ENCODE data around the gene EML6. TPM values are rescaled to one million over a fixed set of nuclear protein-coding genes. Genes with fewer than 3 reads are reported as not detected.
"Not testable (repeated sequence)": the region's sequence is repeated elsewhere in the genome, so short reads cannot be mapped to it uniquely, and the experiment has no call there.

Gene EML6
- total RNA-seq, 4 donors from 2014 or later = 5.9 to 11.0 (median 7.9) TPM

- TF ChIP-seq, protein P1, sequence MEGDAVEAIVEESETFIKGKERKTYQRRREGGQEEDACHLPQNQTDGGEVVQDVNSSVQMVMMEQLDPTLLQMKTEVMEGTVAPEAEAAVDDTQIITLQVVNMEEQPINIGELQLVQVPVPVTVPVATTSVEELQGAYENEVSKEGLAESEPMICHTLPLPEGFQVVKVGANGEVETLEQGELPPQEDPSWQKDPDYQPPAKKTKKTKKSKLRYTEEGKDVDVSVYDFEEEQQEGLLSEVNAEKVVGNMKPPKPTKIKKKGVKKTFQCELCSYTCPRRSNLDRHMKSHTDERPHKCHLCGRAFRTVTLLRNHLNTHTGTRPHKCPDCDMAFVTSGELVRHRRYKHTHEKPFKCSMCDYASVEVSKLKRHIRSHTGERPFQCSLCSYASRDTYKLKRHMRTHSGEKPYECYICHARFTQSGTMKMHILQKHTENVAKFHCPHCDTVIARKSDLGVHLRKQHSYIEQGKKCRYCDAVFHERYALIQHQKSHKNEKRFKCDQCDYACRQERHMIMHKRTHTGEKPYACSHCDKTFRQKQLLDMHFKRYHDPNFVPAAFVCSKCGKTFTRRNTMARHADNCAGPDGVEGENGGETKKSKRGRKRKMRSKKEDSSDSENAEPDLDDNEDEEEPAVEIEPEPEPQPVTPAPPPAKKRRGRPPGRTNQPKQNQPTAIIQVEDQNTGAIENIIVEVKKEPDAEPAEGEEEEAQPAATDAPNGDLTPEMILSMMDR (IDR thresholded peaks at IDR 0.05) = no peak
- no peak for TF ChIP-seq POLR2A (IDR thresholded peaks at IDR 0.05)
- no peak overlapping the region for H3K4me3 ChIP-seq
- DNase-seq = no peak
Observed at GRCh38 chr2:54840559-54841468, 117.4 kb downstream of the EML6 start.

GRCh38 chr2:54841500-54841899 is 118.0 kb downstream of the EML6 start:
- not testable (repeated sequence) for H3K27ac ChIP-seq, H3K27me3 ChIP-seq, H3K4me3 ChIP-seq, DNase-seq, H3K9me3 ChIP-seq, H3K36me3 ChIP-seq, H3K4me1 ChIP-seq

More at GRCh38 chr2:54840559-54841468, 117.4 kb downstream of the EML6 start:
- Histone ChIP-seq H3K9me3 (no peaks in the 10 kb centered on the region), H3K36me3 (no peaks in the 10 kb centered on the region), H3K27ac (no peak overlapping the region), H3K27me3 (no peaks in the 10 kb centered on the region), H3K4me1 (no peaks in the 10 kb centered on the region)

DNA sequence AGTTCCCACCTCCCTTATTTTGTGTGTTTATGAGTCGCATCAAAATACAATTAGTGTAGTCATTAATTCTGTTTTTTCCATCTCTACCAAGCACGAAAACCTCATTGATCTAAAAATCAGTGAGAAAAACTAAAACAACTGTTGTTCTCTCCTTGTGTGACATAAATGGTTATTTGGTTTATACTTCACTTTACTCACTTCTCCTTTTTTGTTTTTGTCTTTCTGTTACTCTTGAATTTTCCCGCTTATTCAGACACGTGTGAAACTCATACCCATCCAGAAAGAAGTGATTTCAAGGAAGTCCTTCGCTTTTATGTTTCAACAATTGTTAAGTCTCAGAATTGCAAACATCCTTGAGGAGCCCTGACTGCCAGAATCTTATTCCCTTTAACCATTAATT is 121.6 kb downstream of the EML6 start:
- TF ChIP-seq, protein P1 (IDR thresholded peaks at IDR 0.05) = no peak
- TF ChIP-seq POLR2A (IDR thresholded peaks at IDR 0.05) = no peak
- Histone ChIP-seq H3K36me3 (no peaks in the 10 kb centered on the region), H3K27me3 (no peaks in the 10 kb centered on the region), H3K27ac (no peak overlapping the region), H3K4me3 (no peak overlapping the region), H3K9me3 (no peaks in the 10 kb centered on the region), H3K4me1 (no peaks in the 10 kb centered on the region)
- no peak for DNase-seq

DNA sequence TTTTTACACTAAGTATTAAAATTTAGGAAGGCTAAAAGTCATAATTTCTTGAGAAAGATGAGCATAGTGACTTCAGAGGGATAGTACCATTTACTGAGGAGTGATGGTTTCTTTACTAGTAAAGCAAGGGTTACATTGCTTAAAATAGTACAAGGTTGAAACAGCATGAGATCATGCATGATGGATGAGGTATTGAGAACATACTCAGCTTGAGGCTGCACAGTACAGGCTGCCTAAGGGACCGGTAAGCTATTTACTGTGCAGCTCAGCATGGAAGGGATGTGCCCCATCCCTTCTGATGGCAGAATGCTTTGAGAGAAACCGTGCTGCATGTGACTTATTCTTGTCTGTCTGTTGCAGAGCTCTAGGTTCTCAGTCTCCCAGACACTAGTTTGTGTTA is 122.1 kb downstream of the EML6 start:
- H3K4me3 ChIP-seq = no peak overlapping the region
- no peaks in the 10 kb centered on the region for H3K9me3 ChIP-seq
- no peak overlapping the region for H3K27ac ChIP-seq
- H3K36me3 ChIP-seq = no peaks in the 10 kb centered on the region
- H3K27me3 ChIP-seq = no peaks in the 10 kb centered on the region
- H3K4me1 ChIP-seq = no peaks in the 10 kb centered on the region
- no peak for TF ChIP-seq POLR2A (IDR thresholded peaks at IDR 0.05)
- DNase-seq = no peak

- no peaks in the 10 kb centered on the region for H3K9me3 ChIP-seq
- no peak overlapping the region for H3K27ac ChIP-seq
- H3K27me3 ChIP-seq = no peaks in the 10 kb centered on the region
- no peak overlapping the region for H3K4me3 ChIP-seq
- no peaks in the 10 kb centered on the region for H3K4me1 ChIP-seq
- no peak for DNase-seq
- H3K36me3 ChIP-seq = no peaks in the 10 kb centered on the region
- TF ChIP-seq, protein P1 (IDR thresholded peaks at IDR 0.05) = no peak
- TF ChIP-seq POLR2A (IDR thresholded peaks at IDR 0.05) = no peak
Observed at GRCh38 chr2:54850171-54851122, 127.0 kb downstream of the EML6 start.

DNA sequence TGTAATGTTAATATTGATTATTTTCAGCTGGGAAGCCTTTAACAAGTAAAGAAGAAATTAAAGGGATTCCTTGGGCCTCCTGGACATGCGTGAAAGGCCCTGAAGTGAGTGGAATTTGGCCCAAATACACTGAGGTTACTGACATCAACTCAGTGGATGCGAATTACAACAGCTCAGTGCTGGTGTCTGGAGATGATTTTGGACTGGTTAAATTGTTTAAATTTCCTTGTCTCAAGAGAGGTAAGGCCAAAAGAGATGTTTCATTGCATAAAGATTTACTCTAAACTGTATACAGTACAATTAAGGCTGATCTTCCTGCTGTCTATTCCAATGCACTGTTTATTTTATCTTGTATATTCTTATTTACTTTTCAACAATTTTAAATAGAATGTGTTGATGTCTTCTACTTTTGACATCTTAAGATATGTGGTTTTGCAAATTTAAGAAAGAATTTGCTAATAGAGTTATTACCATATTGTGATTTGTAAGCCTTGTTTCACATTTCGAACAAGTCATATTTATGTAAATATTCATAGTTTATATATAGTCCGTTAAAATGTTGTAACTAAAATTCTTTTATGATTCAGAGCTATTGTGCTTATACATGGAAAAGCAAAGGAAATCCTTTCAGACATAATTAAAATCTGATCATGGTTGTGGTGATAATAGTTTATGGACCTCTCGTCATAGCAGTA is 130.3 kb downstream of the EML6 start:
- no peak overlapping the region for H3K27ac ChIP-seq
- no peaks in the 10 kb centered on the region for H3K36me3 ChIP-seq
- no peaks in the 10 kb centered on the region for H3K9me3 ChIP-seq
- TF ChIP-seq, protein P1 (IDR thresholded peaks at IDR 0.05) = no peak
- no peak for TF ChIP-seq POLR2A (IDR thresholded peaks at IDR 0.05)
- DNase-seq = no peak
- no peak overlapping the region for H3K4me3 ChIP-seq
- no peaks in the 10 kb centered on the region for H3K27me3 ChIP-seq
- no peaks in the 10 kb centered on the region for H3K4me1 ChIP-seq

Data from Peyer's patch (tissue), 4 donors.